Lung (tissue), 12 donors: ENCODE measurements around the gene NCKAP5L. TPM values are rescaled to one million over a fixed set of nuclear protein-coding genes. Genes with fewer than 3 reads are reported as not detected.

ENCODE experiments used
- ATAC-seq: fragments of 200-7000 bp; cut with Tn5 transposase; one replicate; pipeline ENCODE4 v1.9.1; 2020; ENCODE audit warnings: moderate number of reproducible peaks; ENCODE audit not compliant: insufficient read depth, low FRiP score
- DNase-seq, 3 donors: peaks; one replicate each; pipeline ENCODE4 v3.0.0-alpha.2; 2013 to 2017
- H3K27ac ChIP-seq, 2 donors: one replicate each; pipeline ENCODE4 v1.5.1; 2013; ENCODE audit warnings: mild to moderate bottlenecking in 2 of 2, moderate library complexity in 2 of 2, control low read depth in 1 of 2, inconsistent platforms in 1 of 2, low read depth in 1 of 2, low read length in 1 of 2
- H3K27me3 ChIP-seq, 3 donors: one replicate each; pipeline ENCODE4 v1.5.1; 2013; ENCODE audit warnings: low read length in 2 of 3; ENCODE audit not compliant: control insufficient read depth in 3 of 3, insufficient read depth in 3 of 3
- H3K36me3 ChIP-seq, 4 donors: one replicate each; pipeline ENCODE4 v1.5.1; 2013; ENCODE audit warnings: low read length in 4 of 4, mild to moderate bottlenecking in 1 of 4, moderate library complexity in 1 of 4; ENCODE audit not compliant: control insufficient read depth in 4 of 4, insufficient read depth in 4 of 4
- H3K4me1 ChIP-seq, 5 donors: one replicate each; pipeline ENCODE4 v1.5.1; 2013; ENCODE audit warnings: low read length in 5 of 5, mild to moderate bottlenecking in 2 of 5, moderate library complexity in 1 of 5; ENCODE audit not compliant: control insufficient read depth in 5 of 5, insufficient read depth in 5 of 5
- H3K4me3 ChIP-seq: one replicate; pipeline ENCODE4 v1.5.1; 2013; ENCODE audit warnings: mild to moderate bottlenecking, control low read depth, moderate library complexity
- H3K9ac ChIP-seq, 2 donors: one replicate each; pipeline ENCODE4 v1.5.1; 2013; ENCODE audit warnings: low read length in 2 of 2, control low read depth in 1 of 2; ENCODE audit not compliant: insufficient read depth in 1 of 2
- H3K9me3 ChIP-seq, 4 donors: one replicate each; pipeline ENCODE4 v1.5.1; 2013; ENCODE audit warnings: low read length in 3 of 4, mild to moderate bottlenecking in 1 of 4, moderate library complexity in 1 of 4; ENCODE audit not compliant: control insufficient read depth in 4 of 4, insufficient read depth in 3 of 4
- CTCF ChIP-seq: IDR thresholded peaks from 2 replicates; pipeline ENCODE4 v1.5.1; 2012; ENCODE audit warnings: mild to moderate bottlenecking; ENCODE audit errors: control extremely low read depth, extremely low read depth
- WGBS, 2 donors: extraction: QIAGEN DNeasy Blood & Tissue Kit; methylation state at CpG; one replicate each; pipeline ENCODE4 v1.1.7; 2013; 5-methylcytosine and 5-hydroxymethylcytosine counted together
- polyA plus RNA-seq, 2 donors: library from polyadenylated mRNA; stranded (reverse); fragments of 200-250 nt; gene quantifications; one replicate each; pipeline ENCODE4 v1.2.1, GENCODE V29; 2013
- total RNA-seq, 2 donors: library from RNA; depleted of rRNA in 1 of 2; stranded (reverse); fragments of >200 nt in 1 of 2; gene quantifications; one replicate each; pipeline ENCODE4 v1.2.1, GENCODE V29; 2014 to 2021
- donor health status: control.
- donor health status: control.
- donor health status: Bipolar disorder and iron deficiency.
- donor health status: healthy.
- donor health status: DM: yes; HTN: yes; CAD: no.

The NCKAP5L gene
- total and polyA plus RNA-seq, 4 donors: 15.7 to 30.8 (median 20.1) TPM

DNA sequence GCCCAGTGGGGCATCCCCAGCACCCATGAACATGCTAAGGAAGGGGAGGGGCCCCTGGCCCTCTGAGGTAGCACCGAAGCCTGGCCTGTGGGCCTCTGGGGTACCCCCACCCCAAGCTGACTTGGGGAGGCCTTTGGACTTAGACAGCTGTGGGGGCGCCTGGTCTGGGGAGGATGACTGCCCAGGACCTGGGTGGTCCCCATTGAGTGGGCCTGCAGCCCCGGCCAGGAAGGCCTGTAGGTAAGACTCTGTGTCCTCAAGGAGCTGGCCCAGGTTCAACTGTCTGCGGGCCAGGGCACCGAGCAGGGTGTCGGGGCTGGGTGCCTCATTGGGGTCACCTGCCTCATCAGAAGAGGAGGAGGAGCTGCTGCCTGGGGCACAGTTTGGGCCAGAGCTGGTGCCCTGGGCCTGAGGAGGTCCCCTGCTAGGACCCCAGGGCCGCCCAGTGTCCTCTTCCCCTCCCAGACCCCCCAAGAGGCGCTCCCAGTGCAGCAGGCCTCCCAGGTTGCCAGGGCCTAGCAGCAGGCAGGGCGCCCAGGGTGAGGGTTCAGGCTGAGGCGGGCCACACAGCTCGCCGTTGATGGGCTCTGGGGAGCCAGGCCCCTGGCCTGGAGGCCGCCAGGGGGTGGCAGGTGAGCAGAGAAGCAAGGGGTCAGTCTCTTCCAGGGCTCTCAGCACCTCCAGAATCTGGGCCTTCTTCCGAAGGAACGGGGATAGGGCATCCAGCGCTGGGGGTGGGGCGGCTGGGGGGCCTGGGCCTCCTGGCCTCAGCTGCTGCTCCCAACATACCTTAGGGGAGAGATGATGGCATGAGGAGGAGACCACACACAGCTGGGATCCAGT, 31.4 kb downstream of the NCKAP5L start:
- WGBS, 2 donors: 90 to 92% methylated on average over 17 of the region's 17 CpGs
- DNase-seq: no peak
- no peak for TF ChIP-seq CTCF
- H3K9me3 ChIP-seq: no peaks in the 10 kb centered on the region
- H3K4me1 ChIP-seq: peaks cover 0 to 7% (median 0%) of the 10 kb centered on the region in 5 donors
- no peaks in the 10 kb centered on the region for H3K27me3 ChIP-seq
- no peak for ATAC-seq
- peaks cover 8 to 66% (median 22%) of the 10 kb centered on the region in 4 donors for H3K36me3 ChIP-seq
- no peak overlapping the region for H3K27ac ChIP-seq
- H3K9ac ChIP-seq: no peak overlapping the region
- no peak overlapping the region for H3K4me3 ChIP-seq

DNA sequence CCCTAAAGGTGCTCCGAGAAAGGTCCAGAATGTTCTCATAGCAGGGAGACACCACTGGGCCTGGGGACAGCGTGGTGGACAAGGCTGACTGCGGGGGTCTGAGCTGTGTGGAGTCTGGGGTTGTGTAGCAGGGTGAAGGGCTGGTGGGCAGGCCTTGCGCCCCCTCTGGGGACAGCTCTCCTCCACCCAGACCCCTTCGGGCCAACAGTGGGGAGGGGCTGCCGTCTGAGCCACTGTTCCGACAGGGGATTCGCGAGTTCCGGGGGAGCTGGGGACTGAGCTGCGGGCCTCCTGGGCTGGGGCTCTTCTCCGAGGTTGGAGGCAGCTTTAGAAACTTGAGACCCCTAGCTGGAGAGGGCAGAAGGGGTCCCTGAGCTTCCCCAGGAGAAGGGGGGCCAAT, 32.1 kb downstream of the NCKAP5L start:
- 94 to 98% methylated on average over 12 of the region's 12 CpGs for WGBS, 2 donors
- Histone ChIP-seq H3K9ac (no peak overlapping the region), H3K4me3 (no peak overlapping the region), H3K9me3 (no peaks in the 10 kb centered on the region), H3K36me3 (peaks cover 8 to 66% (median 16%) of the 10 kb centered on the region in 4 donors), H3K4me1 (peaks cover 0 to 12% (median 0%) of the 10 kb centered on the region in 5 donors), H3K27me3 (no peaks in the 10 kb centered on the region), H3K27ac (no peak overlapping the region)
- ATAC-seq (no peak), DNase-seq (no peak)
- no peak for TF ChIP-seq CTCF

- Histone ChIP-seq H3K27ac (no peak overlapping the region), H3K9ac (no peak overlapping the region), H3K27me3 (no peaks in the 10 kb centered on the region), H3K4me1 (peaks cover 0 to 8% (median 0%) of the 10 kb centered on the region in 5 donors), H3K4me3 (no peak overlapping the region), H3K9me3 (no peaks in the 10 kb centered on the region), H3K36me3 (peaks cover 8 to 64% (median 13%) of the 10 kb centered on the region in 4 donors)
- DNase-seq (no peak), ATAC-seq (no peak)
- 93 to 95% methylated on average over 12 of the region's 12 CpGs for WGBS, 2 donors
- TF ChIP-seq CTCF: no peak
Measured at GRCh38 chr12:49795654-49796105, 32.5 kb downstream of the NCKAP5L start.
